Transverse colon (tissue), 4 donors: ENCODE measurements around the gene PRIMA1. TPM values are rescaled to one million over a fixed set of nuclear protein-coding genes. Genes with fewer than 3 reads are reported as not detected.

Source experiments
- DNase-seq: peaks from one replicate; pipeline ENCODE4 v3.0.0-alpha.2; 2019
- H3K27ac ChIP-seq, 4 donors: fragments of 200-600 bp; sonication (generic); 2 replicates each; pipeline ENCODE4 v1.5.1; 2016 to 2018; ENCODE audit warnings: inconsistent platforms in 4 of 4
- H3K27me3 ChIP-seq: fragments of 200-600 bp; sonication (generic); 2 replicates; pipeline ENCODE4 v1.5.1; 2017; ENCODE audit warnings: inconsistent platforms
- H3K36me3 ChIP-seq, 4 donors: fragments of 200-600 bp; sonication (generic); 2 replicates each; pipeline ENCODE4 v1.5.1; 2017 to 2019; ENCODE audit warnings: inconsistent platforms in 4 of 4
- H3K4me1 ChIP-seq, 4 donors: fragments of 200-600 bp; sonication (generic); 2 replicates each; pipeline ENCODE4 v1.5.1; 2017 to 2020; ENCODE audit warnings: inconsistent platforms in 4 of 4
- H3K4me3 ChIP-seq, 4 donors: fragments of 200-600 bp; sonication (generic); 1 replicate in 1 of 4; 2 replicates in 3 of 4; pipeline versions ENCODE4 v1.5.1 to v1.6.1; 2017 to 2019; ENCODE audit warnings: inconsistent platforms in 4 of 4
- H3K9me3 ChIP-seq, 2 donors: fragments of 200-600 bp; sonication (generic); 2 replicates each; pipeline ENCODE4 v1.5.1; 2017 to 2019; ENCODE audit warnings: inconsistent platforms in 2 of 2
- CTCF ChIP-seq, 5 experiments: fragments of 200-600 bp in 3 of 5; fragments of 450-650 bp in 2 of 5; sonication (generic) in 3 of 5; IDR thresholded peaks; 1 replicate in 2 of 5; 2 replicates in 3 of 5; pipeline ENCODE4 v1.5.1; 2016 to 2017; ENCODE audit warnings: antibody characterized with exemption in 5 of 5, inconsistent platforms in 3 of 5, mild to moderate bottlenecking in 2 of 5, moderate library complexity in 1 of 5
- EP300 ChIP-seq: sonication (generic); formaldehyde crosslinking; IDR thresholded peaks from one replicate; pipeline ENCODE4 v1.6.1; 2017; ENCODE audit warnings: antibody characterized with exemption, low read depth
- POLR2A ChIP-seq: fragments of 450-650 bp; IDR thresholded peaks from one replicate; pipeline ENCODE4 v1.6.1; 2016; ENCODE audit warnings: antibody characterized with exemption, mild to moderate bottlenecking, moderate library complexity
- POLR2AphosphoS5 ChIP-seq, 3 donors: sonication (generic); formaldehyde crosslinking; IDR thresholded peaks; one replicate each; pipeline ENCODE4 v1.6.1; 2016; ENCODE audit warnings: antibody characterized with exemption in 3 of 3
- WGBS, 2 donors: methylation state at CpG; one replicate each; pipeline ENCODE4 v1.1.5; 2018; ENCODE audit warnings: low coverage in 1 of 2; 5-methylcytosine and 5-hydroxymethylcytosine counted together
- in situ Hi-C, 4 donors: fragments of 200-750 bp; cut with MboI; loops; one replicate each; pipeline versions ENCODE4 v1.15.0 to v1.15.1; 2017; ENCODE audit warnings: low sequenced_read_pairs in 3 of 4, low pct_ligation_motif_present in 1 of 4, low pct_unique_long_range_greater_than_20kb in 1 of 4
- intact Hi-C: fragments of 100-400 bp; cut with DNase I; formaldehyde crosslinking; loops from one replicate; pipeline ENCODE4 v1.15.1; 2023; ENCODE audit warnings: low total_unique reads
- total RNA-seq, 4 donors: library from RNA; depleted of rRNA; stranded (reverse); fragments of >200 nt; gene quantifications; one replicate each; pipeline ENCODE4 v1.1.0, GENCODE V29; 2016

Gene PRIMA1
- total RNA-seq, 4 donors from 2014 or later, result 3.0 to 8.2 (median 4.8) TPM

DNA sequence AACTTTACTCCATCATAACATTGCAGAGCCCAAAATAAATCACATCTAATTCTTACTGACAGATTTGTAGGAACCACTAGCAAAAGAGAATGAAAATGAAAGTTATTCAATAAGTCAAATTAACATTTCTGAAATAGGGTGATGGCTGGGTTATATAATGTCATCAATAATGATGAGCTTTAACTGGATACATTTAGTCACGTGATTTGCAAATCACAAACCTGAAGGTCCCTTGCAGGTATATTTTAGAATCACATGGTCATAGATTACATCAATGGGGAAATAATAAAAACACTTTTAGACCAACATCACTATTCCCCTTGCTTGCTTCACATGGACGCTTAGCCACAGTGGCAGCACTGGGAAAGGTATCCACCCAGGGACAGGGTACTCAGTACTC, 86.7 kb downstream of the PRIMA1 start:
- intact Hi-C loops, result no loop called here
- Histone ChIP-seq H3K27ac (no peak overlapping the region), H3K36me3 (no peaks in the 10 kb centered on the region), H3K4me1 (no peaks in the 10 kb centered on the region), H3K4me3 (no peak overlapping the region), H3K9me3 (no peaks in the 10 kb centered on the region), H3K27me3 (no peaks in the 10 kb centered on the region)
- 63 to 87% methylated on average over 1 to 2 of the region's 2 CpGs for WGBS, 2 donors
- TF ChIP-seq POLR2A (no peak), POLR2AphosphoS5 (IDR thresholded peaks at IDR 0.05) (no peak), CTCF (IDR thresholded peaks at IDR 0.05) (no peak), EP300 (no peak)
- in situ Hi-C loops, result no loop called here
- DNase-seq, result no peak

DNA sequence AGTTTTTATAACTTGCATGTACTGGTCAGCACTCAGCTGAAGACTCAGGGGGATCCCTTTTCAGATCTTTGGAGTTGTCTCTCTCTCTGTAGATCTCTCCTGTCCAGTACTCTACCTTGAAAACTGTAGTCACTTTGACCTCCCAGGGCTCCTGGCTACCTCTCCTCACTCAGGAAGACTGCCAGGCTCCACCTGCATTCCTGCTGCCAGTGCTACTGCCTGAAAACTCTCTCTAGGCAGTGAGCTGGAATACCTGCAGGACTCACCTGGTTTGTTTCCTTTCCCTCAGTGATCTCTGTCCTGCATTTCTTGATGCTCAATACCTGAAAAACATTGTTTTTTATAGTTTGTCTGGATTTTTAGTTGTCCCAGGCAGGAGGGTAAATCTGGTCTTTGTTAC, 87.4 kb downstream of the PRIMA1 start:
- no peaks in the 10 kb centered on the region for H3K9me3 ChIP-seq
- DNase-seq, result no peak
- H3K36me3 ChIP-seq, result no peaks in the 10 kb centered on the region
- no peak overlapping the region for H3K4me3 ChIP-seq
- H3K27me3 ChIP-seq, result no peaks in the 10 kb centered on the region
- in situ Hi-C loops, result no loop called here
- intact Hi-C loops, result no loop called here
- H3K27ac ChIP-seq, result no peak overlapping the region
- TF ChIP-seq CTCF (IDR thresholded peaks at IDR 0.05), result no peak
- TF ChIP-seq POLR2AphosphoS5 (IDR thresholded peaks at IDR 0.05), result no peak
- TF ChIP-seq EP300, result no peak
- no peak for TF ChIP-seq POLR2A
- no peaks in the 10 kb centered on the region for H3K4me1 ChIP-seq

DNA sequence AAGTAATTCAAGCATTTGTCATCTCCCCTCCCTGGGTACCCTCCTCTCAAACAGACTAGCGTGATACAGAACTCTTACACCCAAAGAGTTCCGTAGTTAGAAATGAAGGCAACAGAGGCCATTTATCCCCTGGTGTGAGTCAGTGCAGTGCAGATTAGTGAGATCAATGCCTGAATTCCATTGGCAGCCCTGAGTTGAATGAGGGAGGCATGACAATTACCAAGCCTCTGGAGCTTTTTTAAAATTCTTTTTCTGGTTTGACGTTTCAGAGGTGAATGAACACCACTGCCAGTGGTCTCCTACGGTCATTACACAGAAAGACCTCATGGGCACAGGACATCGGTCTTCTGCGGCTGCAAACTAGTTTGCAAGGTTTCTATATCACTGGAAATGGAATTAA, 94.4 kb downstream of the PRIMA1 start:
- no peaks in the 10 kb centered on the region for H3K4me1 ChIP-seq
- H3K27me3 ChIP-seq, result no peaks in the 10 kb centered on the region
- intact Hi-C loops, result no loop called here
- no peak for TF ChIP-seq POLR2AphosphoS5 (IDR thresholded peaks at IDR 0.05)
- TF ChIP-seq EP300, result no peak
- TF ChIP-seq CTCF (IDR thresholded peaks at IDR 0.05), result no peak
- no peak for TF ChIP-seq POLR2A
- H3K27ac ChIP-seq, result no peak overlapping the region
- in situ Hi-C loops, result no loop called here
- no peak overlapping the region for H3K4me3 ChIP-seq
- DNase-seq, result no peak
- WGBS, 2 donors, result 62 to 88% methylated on average over 2 to 6 of the region's 6 CpGs
- H3K9me3 ChIP-seq, result no peaks in the 10 kb centered on the region
- H3K36me3 ChIP-seq, result no peaks in the 10 kb centered on the region

- Histone ChIP-seq H3K4me1 (no peaks in the 10 kb centered on the region), H3K36me3 (no peaks in the 10 kb centered on the region), H3K27me3 (no peaks in the 10 kb centered on the region), H3K9me3 (no peaks in the 10 kb centered on the region), H3K27ac (no peak overlapping the region), H3K4me3 (no peak overlapping the region)
- no peak for TF ChIP-seq EP300
- no peak for TF ChIP-seq CTCF (IDR thresholded peaks at IDR 0.05)
- TF ChIP-seq POLR2AphosphoS5 (IDR thresholded peaks at IDR 0.05), result no peak
- TF ChIP-seq POLR2A, result no peak
- intact Hi-C loops (no loop called here), in situ Hi-C loops (no loop called here)
- no peak for DNase-seq
- WGBS, 2 donors, result 73 to 85% methylated on average over 8 to 16 of the region's 16 CpGs
Measured at GRCh38 chr14:93691042-93691780, 97.1 kb downstream of the PRIMA1 start.
